DOHH2 (cell line): ENCODE results near the gene ATG2B.

Experiments
- H3F3A ChIP-seq: fragments of 200-600 bp; sonication (generic), shearing (Covaris generic); 2 replicates; pipeline ENCODE4 v1.6.0; 2016; ENCODE audit warnings: antibody characterized with exemption, mild to moderate bottlenecking; ENCODE audit not compliant: control insufficient read depth, insufficient read depth
- H3K27ac ChIP-seq: fragments of 200-600 bp; sonication (generic); 2 replicates; pipeline ENCODE4 v1.5.1; 2014; ENCODE audit warnings: low read depth, mild to moderate bottlenecking, low read length, moderate library complexity
- H3K27me3 ChIP-seq: fragments of 200-600 bp; sonication (generic); 2 replicates; pipeline ENCODE4 v1.6.1; 2014; ENCODE audit warnings: mild to moderate bottlenecking, low read length, mixed read lengths; ENCODE audit not compliant: control insufficient read depth
- H3K36me3 ChIP-seq: fragments of 200-600 bp; sonication (generic); 2 replicates; pipeline ENCODE4 v1.6.1; 2014; ENCODE audit warnings: mild to moderate bottlenecking, low read length, moderate library complexity, mixed read lengths; ENCODE audit not compliant: control insufficient read depth
- H3K4me1 ChIP-seq: fragments of 200-600 bp; sonication (generic); 2 replicates; pipeline ENCODE4 v1.6.1; 2014; ENCODE audit warnings: mild to moderate bottlenecking, low read length, mixed read lengths; ENCODE audit not compliant: control insufficient read depth
- H3K4me2 ChIP-seq: fragments of 200-600 bp; sonication (generic); 2 replicates; pipeline ENCODE4 v1.6.0; 2014; ENCODE audit warnings: mild to moderate bottlenecking, low read length, moderate library complexity
- H3K4me3 ChIP-seq: fragments of 200-600 bp; sonication (generic); 2 replicates; pipeline ENCODE4 v1.5.1; 2014; ENCODE audit warnings: mild to moderate bottlenecking, low read length, mixed read lengths
- H3K79me2 ChIP-seq: fragments of 200-600 bp; sonication (generic); 2 replicates; pipeline ENCODE4 v1.6.1; 2014; ENCODE audit warnings: mild to moderate bottlenecking, low read length, mixed read lengths; ENCODE audit not compliant: control insufficient read depth
- H3K9me2 ChIP-seq: fragments of 200-600 bp; sonication (generic); replicated peaks from 2 replicates; pipeline ENCODE4 v1.6.1; 2014; ENCODE audit warnings: mild to moderate bottlenecking, low read length, mixed read lengths; ENCODE audit not compliant: control insufficient read depth
- H3K9me3 ChIP-seq: fragments of 200-600 bp; sonication (generic); 2 replicates; pipeline ENCODE4 v1.6.1; 2014; ENCODE audit warnings: antibody characterized with exemption, low read length, mixed read lengths; ENCODE audit not compliant: control insufficient read depth, insufficient read depth
- H4K20me1 ChIP-seq: fragments of 200-600 bp; sonication (generic); 2 replicates; pipeline ENCODE4 v1.6.0; 2014; ENCODE audit warnings: low read depth, mild to moderate bottlenecking, antibody characterized with exemption, low read length, moderate library complexity; ENCODE audit not compliant: control insufficient read depth, insufficient read depth
- CTCF ChIP-seq: fragments of 200-600 bp; sonication (generic); IDR thresholded peaks from one replicate; pipeline ENCODE4 v1.5.1; 2014; ENCODE audit warnings: antibody characterized with exemption, mild to moderate bottlenecking, low read depth, low read length; ENCODE audit not compliant: poor library complexity, severe bottlenecking
- EZH2phosphoT487 ChIP-seq: fragments of 200-600 bp; sonication (generic); IDR thresholded peaks from 2 replicates; pipeline ENCODE4 v1.6.1; 2017; ENCODE audit warnings: borderline replicate concordance, mild to moderate bottlenecking, antibody characterized with exemption, low read length, moderate library complexity, mixed read lengths

The ATG2B gene

GRCh38 chr14:96255501-96256366, 107.4 kb downstream of the ATG2B start, which contains the start of gene BDKRB1:
Gene BDKRB1, plus strand, starts transcription at chr14:96256210. Its CDS starts 7,473 bp downstream, at chr14:96263683.
- no peaks in the 10 kb centered on the region for H4K20me1 ChIP-seq
- H3K9me2 ChIP-seq: no peaks in the 10 kb centered on the region
- H3K36me3 ChIP-seq: no peaks in the 10 kb centered on the region
- H3K27me3 ChIP-seq: 0 out of 2 replicates have a peak, but pooled peaks cover 7% of the 10 kb centered on the region
- TF ChIP-seq CTCF (no peak), EZH2phosphoT487 (no peak)
- no peaks in the 10 kb centered on the region for H3F3A ChIP-seq
- no peak within 1 kb of the TSS for H3K4me2 ChIP-seq
- H3K4me3 ChIP-seq: no peak within 1 kb of the TSS
- H3K79me2 ChIP-seq: no peaks in the 10 kb centered on the region
- H3K27ac ChIP-seq: no peak within 1 kb of the TSS
- no peaks in the 10 kb centered on the region for H3K4me1 ChIP-seq
- no peaks in the 10 kb centered on the region for H3K9me3 ChIP-seq

- Histone ChIP-seq H3K36me3 (no peaks in the 10 kb centered on the region), H3K27me3 (0 out of 2 replicates have a peak, but pooled peaks cover 7% of the 10 kb centered on the region)
Observed at GRCh38 chr14:96254687-96255086, 108.5 kb downstream of the ATG2B start.

GRCh38 chr14:96252999-96253539, 110.1 kb downstream of the ATG2B start:
- Histone ChIP-seq H4K20me1 (no peaks in the 10 kb centered on the region), H3K79me2 (no peaks in the 10 kb centered on the region), H3K27ac (no peak overlapping the region), H3F3A (no peaks in the 10 kb centered on the region), H3K9me2 (no peaks in the 10 kb centered on the region), H3K27me3 (0 out of 2 replicates have a peak, but pooled peaks cover 4% of the 10 kb centered on the region), H3K36me3 (no peaks in the 10 kb centered on the region), H3K4me3 (no peak overlapping the region), H3K4me2 (no peak overlapping the region), H3K4me1 (no peaks in the 10 kb centered on the region), H3K9me3 (no peaks in the 10 kb centered on the region)
- TF ChIP-seq CTCF: no peak
- TF ChIP-seq EZH2phosphoT487: no peak

More at GRCh38 chr14:96254687-96255086, 108.5 kb downstream of the ATG2B start:
- TF ChIP-seq CTCF: no peak
- Histone ChIP-seq H3K79me2 (no peaks in the 10 kb centered on the region), H4K20me1 (no peaks in the 10 kb centered on the region), H3K4me2 (no peak overlapping the region), H3K4me1 (no peaks in the 10 kb centered on the region), H3F3A (no peaks in the 10 kb centered on the region), H3K9me2 (no peaks in the 10 kb centered on the region), H3K27ac (no peak overlapping the region), H3K9me3 (no peaks in the 10 kb centered on the region), H3K4me3 (no peak overlapping the region)
